ENCODE measurements around the gene CASP7.

DNA sequence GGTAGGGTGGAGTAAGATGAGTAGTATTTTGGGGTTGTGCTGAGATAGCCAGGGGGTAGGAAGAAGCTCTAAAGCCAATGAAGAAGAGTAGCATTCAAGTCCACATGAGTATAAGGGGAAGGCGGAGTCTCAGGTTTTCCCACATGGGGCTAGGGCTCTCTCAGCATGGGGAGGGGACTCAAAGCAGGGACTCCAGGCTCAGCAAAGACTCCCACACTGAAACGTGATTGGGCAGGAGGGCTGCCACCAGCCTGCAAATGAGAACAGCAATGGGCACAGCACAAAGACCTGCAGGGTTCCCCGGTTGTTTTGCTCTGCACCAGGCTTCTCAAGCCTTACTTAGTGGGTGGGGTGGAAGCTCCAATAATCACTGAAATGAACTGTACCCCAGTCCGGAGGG is 14.4 kb upstream of the CASP7 start:
- no peak for TF ChIP-seq EGR1 (IDR thresholded peaks at IDR 0.05; ENCODE audit: low read depth in 2 of 2)
- TF ChIP-seq, protein P1, sequence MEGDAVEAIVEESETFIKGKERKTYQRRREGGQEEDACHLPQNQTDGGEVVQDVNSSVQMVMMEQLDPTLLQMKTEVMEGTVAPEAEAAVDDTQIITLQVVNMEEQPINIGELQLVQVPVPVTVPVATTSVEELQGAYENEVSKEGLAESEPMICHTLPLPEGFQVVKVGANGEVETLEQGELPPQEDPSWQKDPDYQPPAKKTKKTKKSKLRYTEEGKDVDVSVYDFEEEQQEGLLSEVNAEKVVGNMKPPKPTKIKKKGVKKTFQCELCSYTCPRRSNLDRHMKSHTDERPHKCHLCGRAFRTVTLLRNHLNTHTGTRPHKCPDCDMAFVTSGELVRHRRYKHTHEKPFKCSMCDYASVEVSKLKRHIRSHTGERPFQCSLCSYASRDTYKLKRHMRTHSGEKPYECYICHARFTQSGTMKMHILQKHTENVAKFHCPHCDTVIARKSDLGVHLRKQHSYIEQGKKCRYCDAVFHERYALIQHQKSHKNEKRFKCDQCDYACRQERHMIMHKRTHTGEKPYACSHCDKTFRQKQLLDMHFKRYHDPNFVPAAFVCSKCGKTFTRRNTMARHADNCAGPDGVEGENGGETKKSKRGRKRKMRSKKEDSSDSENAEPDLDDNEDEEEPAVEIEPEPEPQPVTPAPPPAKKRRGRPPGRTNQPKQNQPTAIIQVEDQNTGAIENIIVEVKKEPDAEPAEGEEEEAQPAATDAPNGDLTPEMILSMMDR (IDR thresholded peaks at IDR 0.05; ENCODE audit: low read depth, low read length, missing input control) = no peak
- no peak for TF ChIP-seq YY1 (IDR thresholded peaks at IDR 0.05)
- no peak for TF ChIP-seq JUND (IDR thresholded peaks at IDR 0.05)
- TF ChIP-seq RAD21 (IDR thresholded peaks at IDR 0.05) = no peak
- TF ChIP-seq, protein P2, sequence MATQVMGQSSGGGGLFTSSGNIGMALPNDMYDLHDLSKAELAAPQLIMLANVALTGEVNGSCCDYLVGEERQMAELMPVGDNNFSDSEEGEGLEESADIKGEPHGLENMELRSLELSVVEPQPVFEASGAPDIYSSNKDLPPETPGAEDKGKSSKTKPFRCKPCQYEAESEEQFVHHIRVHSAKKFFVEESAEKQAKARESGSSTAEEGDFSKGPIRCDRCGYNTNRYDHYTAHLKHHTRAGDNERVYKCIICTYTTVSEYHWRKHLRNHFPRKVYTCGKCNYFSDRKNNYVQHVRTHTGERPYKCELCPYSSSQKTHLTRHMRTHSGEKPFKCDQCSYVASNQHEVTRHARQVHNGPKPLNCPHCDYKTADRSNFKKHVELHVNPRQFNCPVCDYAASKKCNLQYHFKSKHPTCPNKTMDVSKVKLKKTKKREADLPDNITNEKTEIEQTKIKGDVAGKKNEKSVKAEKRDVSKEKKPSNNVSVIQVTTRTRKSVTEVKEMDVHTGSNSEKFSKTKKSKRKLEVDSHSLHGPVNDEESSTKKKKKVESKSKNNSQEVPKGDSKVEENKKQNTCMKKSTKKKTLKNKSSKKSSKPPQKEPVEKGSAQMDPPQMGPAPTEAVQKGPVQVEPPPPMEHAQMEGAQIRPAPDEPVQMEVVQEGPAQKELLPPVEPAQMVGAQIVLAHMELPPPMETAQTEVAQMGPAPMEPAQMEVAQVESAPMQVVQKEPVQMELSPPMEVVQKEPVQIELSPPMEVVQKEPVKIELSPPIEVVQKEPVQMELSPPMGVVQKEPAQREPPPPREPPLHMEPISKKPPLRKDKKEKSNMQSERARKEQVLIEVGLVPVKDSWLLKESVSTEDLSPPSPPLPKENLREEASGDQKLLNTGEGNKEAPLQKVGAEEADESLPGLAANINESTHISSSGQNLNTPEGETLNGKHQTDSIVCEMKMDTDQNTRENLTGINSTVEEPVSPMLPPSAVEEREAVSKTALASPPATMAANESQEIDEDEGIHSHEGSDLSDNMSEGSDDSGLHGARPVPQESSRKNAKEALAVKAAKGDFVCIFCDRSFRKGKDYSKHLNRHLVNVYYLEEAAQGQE (IDR thresholded peaks at IDR 0.05) = no peak
- no peak for TF ChIP-seq GABPA (IDR thresholded peaks at IDR 0.05 in 1 of 2, conservative IDR thresholded peaks at IDR 0.05 in 1 of 2)
- TF ChIP-seq, protein P3, sequence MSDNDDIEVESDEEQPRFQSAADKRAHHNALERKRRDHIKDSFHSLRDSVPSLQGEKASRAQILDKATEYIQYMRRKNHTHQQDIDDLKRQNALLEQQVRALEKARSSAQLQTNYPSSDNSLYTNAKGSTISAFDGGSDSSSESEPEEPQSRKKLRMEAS (IDR thresholded peaks at IDR 0.05) = no peak
- no peak for TF ChIP-seq FOXA1 (IDR thresholded peaks at IDR 0.05)
- no peak for TF ChIP-seq HNF4G (IDR thresholded peaks at IDR 0.05)

Measured in liver (tissue), 3 donors.